Testis (tissue), 2 donors: ENCODE measurements around the gene UVRAG.

Source experiments
- CTCF ChIP-seq, 3 experiments: fragments of 450-650 bp in 2 of 3; fragments of 200-600 bp in 1 of 3; sonication (generic) in 1 of 3; IDR thresholded peaks; one replicate each; pipeline ENCODE4 v1.5.1; 2016 to 2019; ENCODE audit warnings: antibody characterized with exemption in 3 of 3, mild to moderate bottlenecking in 2 of 3, moderate library complexity in 1 of 3
- POLR2A ChIP-seq: fragments of 450-650 bp; IDR thresholded peaks from one replicate; pipeline ENCODE4 v1.6.1; 2017; ENCODE audit warnings: antibody characterized with exemption, mild to moderate bottlenecking, moderate library complexity

DNA sequence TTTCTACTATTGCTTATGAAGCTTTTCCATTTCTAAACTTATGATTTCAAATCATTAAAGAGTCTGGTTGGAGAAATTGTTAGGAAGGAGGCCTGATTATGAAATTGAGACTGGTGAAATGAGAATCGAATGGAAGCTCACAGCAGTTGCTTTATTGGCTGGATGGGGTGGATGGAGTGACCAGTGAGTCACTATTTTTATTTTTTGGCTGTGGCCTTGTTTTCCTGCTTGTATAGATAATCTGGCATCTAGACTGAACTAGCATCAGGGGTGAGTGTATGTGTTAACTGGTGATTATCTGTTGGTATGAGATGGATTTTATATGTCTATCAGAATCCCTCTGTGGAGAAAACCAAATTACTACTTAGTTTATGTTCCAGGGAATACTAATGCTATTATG, 36.2 kb downstream of the UVRAG start:
- no peak for TF ChIP-seq CTCF (IDR thresholded peaks at IDR 0.05)
- no peak for TF ChIP-seq POLR2A
